Naive thymus-derived CD4-positive, alpha-beta T cell (primary cell): ENCODE data around the gene SNX25. TPM values are rescaled to one million over a fixed set of nuclear protein-coding genes. Genes with fewer than 3 reads are reported as not detected.

ENCODE experiments used
- ATAC-seq: fragments of 150-1000 bp; cut with Tn5 transposase; 2 replicates; pipeline ENCODE4 v1.10.0; 2021; ENCODE audit warnings: mild to moderate bottlenecking, moderate library complexity
- CTCF ChIA-PET: fragments of 350-600 bp; sonication (Branson Sonifier 250); formaldehyde crosslinking; loops from one replicate; lab custom pipeline; 2021; ENCODE audit warnings: antibody characterized with exemption; lab: Charles Lee
- POLR2A ChIA-PET: fragments of 350-600 bp; sonication (Branson Sonifier 250); formaldehyde crosslinking; loops from one replicate; lab custom pipeline; 2021; ENCODE audit warnings: antibody characterized with exemption, inconsistent platforms; lab: Charles Lee
- DNase-seq, 9 donors: peaks; one replicate each; pipeline versions ENCODE4 v3.0.0 to v3.0.0-alpha.2; 2020 to 2022; ENCODE audit warnings: mixed read lengths in 1 of 9
- H3K27ac ChIP-seq: one replicate; pipeline ENCODE4 v1.7.0; 2013; ENCODE audit warnings: mild to moderate bottlenecking, low read depth, low read length, moderate library complexity
- H3K27me3 ChIP-seq, 2 donors: one replicate each; pipeline ENCODE4 v1.7.0; 2013; ENCODE audit warnings: low read length in 2 of 2, mild to moderate bottlenecking in 2 of 2, moderate library complexity in 2 of 2; ENCODE audit not compliant: control insufficient read depth in 2 of 2, insufficient read depth in 2 of 2
- H3K36me3 ChIP-seq, 3 experiments: 1 replicate in 2 of 3; 2 replicates in 1 of 3; pipeline ENCODE4 v1.7.0; 2013; ENCODE audit warnings: low read length in 3 of 3, mild to moderate bottlenecking in 3 of 3, moderate library complexity in 1 of 3; ENCODE audit not compliant: insufficient read depth in 3 of 3, control insufficient read depth in 2 of 3
- H3K4me1 ChIP-seq, 2 donors: one replicate each; pipeline ENCODE4 v1.7.0; 2013; ENCODE audit warnings: low read length in 2 of 2, mild to moderate bottlenecking in 2 of 2, moderate library complexity in 1 of 2; ENCODE audit not compliant: control insufficient read depth in 2 of 2, insufficient read depth in 2 of 2
- H3K4me3 ChIP-seq: 2 replicates; pipeline ENCODE4 v1.7.0; 2013; ENCODE audit warnings: mild to moderate bottlenecking, low read length
- H3K9me3 ChIP-seq, 3 experiments: 1 replicate in 2 of 3; 2 replicates in 1 of 3; pipeline ENCODE4 v1.7.0; 2013; ENCODE audit warnings: low read length in 3 of 3; ENCODE audit not compliant: control insufficient read depth in 2 of 3
- H3K27ac Mint-ChIP-seq, 9 donors: one replicate each; pipeline ENCODE4 v1.8.0; 2020 to 2022; ENCODE audit warnings: mixed read lengths in 9 of 9, mild to moderate bottlenecking in 8 of 9, moderate library complexity in 5 of 9, inconsistent platforms in 2 of 9
- H3K27me3 Mint-ChIP-seq, 5 donors: one replicate each; pipeline ENCODE4 v1.8.0; 2021 to 2022; ENCODE audit warnings: mixed read lengths in 5 of 5, mild to moderate bottlenecking in 1 of 5
- H3K36me3 Mint-ChIP-seq, 5 donors: one replicate each; pipeline ENCODE4 v1.8.0; 2020 to 2022; ENCODE audit warnings: mixed read lengths in 5 of 5, mild to moderate bottlenecking in 3 of 5, inconsistent platforms in 1 of 5
- H3K4me1 Mint-ChIP-seq, 7 donors: one replicate each; pipeline ENCODE4 v1.8.0; 2020 to 2022; ENCODE audit warnings: mixed read lengths in 7 of 7, mild to moderate bottlenecking in 3 of 7, inconsistent platforms in 1 of 7
- H3K4me3 Mint-ChIP-seq, 10 donors: one replicate each; pipeline ENCODE4 v1.8.0; 2020 to 2022; ENCODE audit warnings: mild to moderate bottlenecking in 10 of 10, mixed read lengths in 10 of 10, moderate library complexity in 6 of 10, inconsistent platforms in 2 of 10
- H3K9me3 Mint-ChIP-seq, 11 donors: one replicate each; pipeline ENCODE4 v1.8.0; 2020 to 2022; ENCODE audit warnings: mixed read lengths in 11 of 11, mild to moderate bottlenecking in 4 of 11, inconsistent platforms in 1 of 11, moderate library complexity in 1 of 11
- intact Hi-C, 2 donors: fragments of 100-400 bp; cut with micrococcal nuclease; formaldehyde crosslinking; loops; one replicate each; pipeline ENCODE4 v1.15.1; 2023
- polyA plus RNA-seq, 2 donors: library from polyadenylated mRNA; unstranded; fragments of 300-500 nt; fragmentation: Illumina TruSeq; gene quantifications; one replicate each; pipeline ENCODE4 v1.2.3, GENCODE V29; 2021
- total RNA-seq, 6 experiments: library from RNA in 5 of 6; stranded (reverse) in 5 of 6; gene quantifications; 1 replicate in 5 of 6; 2 replicates in 1 of 6; pipeline ENCODE4 v1.2.3 and lab custom pipeline; 2021 to 2026

The SNX25 gene
- total and polyA plus RNA-seq, 7 experiments from 2014 or later = 3.9 to 18.9 (median 9.8) TPM

GRCh38 chr4:185304944-185305690 is 95.7 kb downstream of the SNX25 start:
- Histone ChIP-seq H3K4me3 (no peak overlapping the region), H3K27ac (no peak overlapping the region), H3K9me3 (no peaks in the 10 kb centered on the region), H3K4me1 (no peaks in the 10 kb centered on the region), H3K27me3 (no peaks in the 10 kb centered on the region), H3K36me3 (no peaks in the 10 kb centered on the region)
- CTCF ChIA-PET = interaction anchor here (0.7 to 1.3 kb wide), 2 partner anchors 121 to 263 kb away, joined by 3 to 4 read pairs; no protein-coding TSS in a partner anchor
- Mint-ChIP-seq H3K4me3 (no peak overlapping the region), H3K9me3 (no peaks in the 10 kb centered on the region), H3K4me1 (peaks cover 0 to 15% (median 0%) of the 10 kb centered on the region in 7 donors), H3K27ac (peak overlapping the region in 2 of 9 donors; percentile 25 to 75), H3K36me3 (peaks cover 0 to 30% (median 16%) of the 10 kb centered on the region in 5 donors), H3K27me3 (no peaks in the 10 kb centered on the region)
- ATAC-seq (peak; percentile 59), DNase-seq (peak in 7 of 9 donors; percentile 0 to 44 (median 36))
- intact Hi-C loops = loop anchor here (1.0 to 5.0 kb wide), 5 partner anchors 93 to 266 kb away; partner anchors contain the start of gene CFAP97 (in 1 of the 2)
- POLR2A ChIA-PET = no interaction called here

DNA sequence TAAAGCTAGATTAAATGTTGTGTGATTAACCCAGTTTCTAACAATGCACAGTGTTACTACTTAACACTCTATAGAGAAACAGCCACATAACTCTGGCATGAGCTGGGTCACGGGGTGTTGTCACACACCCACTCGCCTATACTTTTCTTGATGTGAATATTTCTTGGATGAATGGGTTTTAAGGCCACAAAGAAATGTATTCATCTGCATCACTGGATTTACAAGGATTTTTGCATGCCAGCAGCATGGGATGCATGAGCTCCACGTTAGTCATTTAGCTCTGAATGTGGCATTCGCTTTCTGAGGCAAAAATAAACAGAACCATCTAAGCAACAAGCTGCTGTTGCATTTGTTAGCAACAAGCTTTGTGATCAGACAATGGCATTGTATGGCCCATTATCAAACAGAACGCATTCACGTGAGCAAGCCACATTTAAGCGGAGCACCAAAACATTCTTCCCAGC is 96.6 kb downstream of the SNX25 start:
- H3K4me3 Mint-ChIP-seq = no peak overlapping the region
- H3K27me3 Mint-ChIP-seq = no peaks in the 10 kb centered on the region
- DNase-seq (no peak), ATAC-seq (no peak)
- Histone ChIP-seq H3K27ac (no peak overlapping the region), H3K27me3 (no peaks in the 10 kb centered on the region), H3K9me3 (no peaks in the 10 kb centered on the region), H3K4me1 (no peaks in the 10 kb centered on the region), H3K36me3 (no peaks in the 10 kb centered on the region), H3K4me3 (no peak overlapping the region)
- intact Hi-C loops = loop anchor here (1.0 to 5.0 kb wide), 5 partner anchors 94 to 267 kb away; partner anchors contain the start of gene CFAP97 (in 1 of the 2)
- peaks cover 0 to 15% (median 0%) of the 10 kb centered on the region in 7 donors for H3K4me1 Mint-ChIP-seq
- ChIA-PET POLR2A (no interaction called here), CTCF (interaction anchor here (0.7 to 1.1 kb wide), 2 partner anchors 81 to 264 kb away, joined by 3 to 4 read pairs; no protein-coding TSS in a partner anchor)
- peaks cover under 1 to 31% (median 23%) of the 10 kb centered on the region in 5 donors for H3K36me3 Mint-ChIP-seq
- no peaks in the 10 kb centered on the region for H3K9me3 Mint-ChIP-seq
- H3K27ac Mint-ChIP-seq = no peak overlapping the region

GRCh38 chr4:185307136-185307950 is 97.9 kb downstream of the SNX25 start:
- Mint-ChIP-seq H3K4me3 (no peak overlapping the region), H3K27ac (no peak overlapping the region), H3K4me1 (peaks cover 0 to 22% (median 0%) of the 10 kb centered on the region in 7 donors), H3K36me3 (peaks cover 6 to 44% (median 36%) of the 10 kb centered on the region in 5 donors), H3K27me3 (no peaks in the 10 kb centered on the region), H3K9me3 (no peaks in the 10 kb centered on the region)
- Histone ChIP-seq H3K4me1 (no peaks in the 10 kb centered on the region), H3K4me3 (no peak overlapping the region), H3K9me3 (no peaks in the 10 kb centered on the region), H3K27ac (no peak overlapping the region), H3K36me3 (peaks cover 0 to 9% (median 0%) of the 10 kb centered on the region in 3 experiments), H3K27me3 (no peaks in the 10 kb centered on the region)
- no peak for DNase-seq
- CTCF ChIA-PET = interaction anchor here (0.7 to 1.1 kb wide), 2 partner anchors 82 to 780 kb away, joined by 3 read pairs; no protein-coding TSS in a partner anchor
- intact Hi-C loops = loop anchor here (5.0 kb wide), 2 partner anchors 95 to 105 kb away; partner anchors contain the start of gene CFAP97 (in 1 of the 2)
- POLR2A ChIA-PET = no interaction called here
- no peak for ATAC-seq

GRCh38 chr4:185309770-185310169 is 100.4 kb downstream of the SNX25 start:
- Mint-ChIP-seq H3K36me3 (peaks cover 10 to 57% (median 55%) of the 10 kb centered on the region in 5 donors), H3K27me3 (no peaks in the 10 kb centered on the region), H3K4me1 (peaks cover 0 to 20% (median 0%) of the 10 kb centered on the region in 7 donors), H3K27ac (no peak overlapping the region), H3K9me3 (peaks cover 0 to 1% (median 0%) of the 10 kb centered on the region in 11 donors), H3K4me3 (no peak overlapping the region)
- Histone ChIP-seq H3K4me3 (no peak overlapping the region), H3K27ac (no peak overlapping the region), H3K9me3 (no peaks in the 10 kb centered on the region), H3K36me3 (peaks cover 0 to 15% (median 0%) of the 10 kb centered on the region in 3 experiments), H3K4me1 (no peaks in the 10 kb centered on the region), H3K27me3 (no peaks in the 10 kb centered on the region)
- POLR2A ChIA-PET = no interaction called here
- intact Hi-C loops = loop anchor here (5.0 kb wide), 2 partner anchors 97 to 107 kb away; partner anchors contain the start of gene CFAP97 (in 1 of the 2)
- ATAC-seq (no peak), DNase-seq (no peak)
- CTCF ChIA-PET = no interaction called here

DNA sequence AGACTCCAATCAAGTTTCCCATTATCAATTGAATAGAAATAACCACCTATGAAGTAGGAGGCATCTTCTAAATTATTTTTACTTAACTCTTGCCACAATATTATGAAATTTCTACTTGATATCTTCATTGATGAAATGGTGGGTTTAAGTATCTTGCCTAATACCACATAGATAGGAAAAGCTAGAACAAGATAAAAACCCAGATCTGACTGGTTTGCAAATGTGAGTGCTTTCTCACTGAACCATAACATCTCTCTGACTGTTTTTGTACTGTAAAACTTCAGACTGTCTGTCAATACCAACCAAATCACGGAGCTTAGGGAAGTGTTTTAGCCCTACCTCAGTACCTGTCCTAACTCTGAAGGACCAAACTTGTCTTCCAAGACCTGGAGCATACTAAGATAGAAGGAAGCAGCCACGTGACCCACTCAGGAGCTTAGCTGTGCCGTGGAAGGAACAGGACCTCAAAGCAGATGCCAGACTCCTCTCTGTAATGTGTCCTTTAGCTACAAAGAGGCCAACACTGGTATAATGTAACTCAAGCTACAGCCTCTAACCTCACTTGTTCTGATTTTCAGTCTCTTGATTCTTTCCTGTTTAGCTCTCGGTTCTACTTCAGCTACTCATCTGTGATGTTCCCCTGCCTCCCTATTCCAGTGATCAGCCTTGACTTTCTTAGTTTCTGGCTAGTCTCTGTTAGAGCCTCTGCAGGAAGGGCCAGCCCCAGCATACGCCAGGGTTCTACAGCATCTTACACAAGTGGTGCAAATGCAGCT is 101.9 kb downstream of the SNX25 start:
- Mint-ChIP-seq H3K27ac (no peak overlapping the region), H3K9me3 (peaks cover 0 to 3% (median 0%) of the 10 kb centered on the region in 11 donors), H3K4me1 (peaks cover 0 to 19% (median 0%) of the 10 kb centered on the region in 7 donors), H3K4me3 (no peak overlapping the region), H3K27me3 (no peaks in the 10 kb centered on the region), H3K36me3 (peaks cover 14 to 69% (median 55%) of the 10 kb centered on the region in 5 donors)
- no peak for ATAC-seq
- Histone ChIP-seq H3K27ac (no peak overlapping the region), H3K36me3 (peaks cover 0 to 19% (median 0%) of the 10 kb centered on the region in 3 experiments), H3K9me3 (no peaks in the 10 kb centered on the region), H3K27me3 (no peaks in the 10 kb centered on the region), H3K4me3 (no peak overlapping the region), H3K4me1 (no peaks in the 10 kb centered on the region)
- POLR2A ChIA-PET = no interaction called here
- no peak for DNase-seq
- intact Hi-C loops = no loop called here
- CTCF ChIA-PET = interaction anchor here (0.8 kb wide), 1 partner anchor 178 kb away, joined by 3 read pairs; no protein-coding TSS in a partner anchor
